Loucy (cell line): ENCODE results near the gene CNPY1.

ENCODE experiments used
- H2AFZ ChIP-seq: fragments of 200-600 bp; sonication (generic); 2 replicates; pipeline ENCODE4 v1.6.0; 2016; ENCODE audit warnings: antibody characterized with exemption, mild to moderate bottlenecking, low read length, moderate library complexity
- H3F3A ChIP-seq: fragments of 200-600 bp; 2 replicates; pipeline ENCODE4 v1.6.0; 2016; ENCODE audit warnings: antibody characterized with exemption, low read depth, mild to moderate bottlenecking
- H3K27me3 ChIP-seq: fragments of 200-600 bp; sonication (generic); 2 replicates; pipeline ENCODE4 v1.6.1; 2014; ENCODE audit warnings: low read length, mild to moderate bottlenecking; ENCODE audit not compliant: insufficient read depth, poor library complexity, severe bottlenecking
- H3K36me3 ChIP-seq: fragments of 200-600 bp; sonication (generic); 2 replicates; pipeline ENCODE4 v1.6.1; 2016; ENCODE audit warnings: low read length; ENCODE audit not compliant: insufficient read depth
- H3K4me1 ChIP-seq: fragments of 200-600 bp; sonication (generic); 2 replicates; pipeline ENCODE4 v1.5.1; 2014; ENCODE audit warnings: low read length, mild to moderate bottlenecking; ENCODE audit not compliant: insufficient read depth, poor library complexity, severe bottlenecking
- H3K4me2 ChIP-seq: fragments of 200-600 bp; sonication (generic); 2 replicates; pipeline ENCODE4 v1.6.0; 2014; ENCODE audit warnings: antibody characterized with exemption, low read length, low read depth, mild to moderate bottlenecking; ENCODE audit not compliant: poor library complexity, severe bottlenecking
- H3K4me3 ChIP-seq: fragments of 200-600 bp; sonication (generic); 2 replicates; pipeline ENCODE4 v1.5.1; 2014; ENCODE audit warnings: low read length, mild to moderate bottlenecking, mixed read lengths; ENCODE audit not compliant: poor library complexity, severe bottlenecking
- H3K79me2 ChIP-seq: fragments of 200-600 bp; sonication (generic); 2 replicates; pipeline ENCODE4 v1.6.1; 2014; ENCODE audit warnings: low read length; ENCODE audit not compliant: insufficient read depth
- H3K9ac ChIP-seq: fragments of 200-600 bp; sonication (generic); 2 replicates; pipeline ENCODE4 v1.6.0; 2014; ENCODE audit warnings: mild to moderate bottlenecking, low read depth, low read length, moderate library complexity; ENCODE audit not compliant: poor library complexity, severe bottlenecking
- H3K9me2 ChIP-seq: fragments of 200-600 bp; sonication (generic); replicated peaks from 2 replicates; pipeline ENCODE4 v1.6.1; 2016; ENCODE audit warnings: low read depth, low read length, mixed read lengths
- H3K9me3 ChIP-seq: fragments of 200-600 bp; sonication (generic); 2 replicates; pipeline ENCODE4 v1.6.1; 2014; ENCODE audit warnings: mild to moderate bottlenecking, antibody characterized with exemption, low read length, low read depth; ENCODE audit not compliant: insufficient read depth
- H4K20me1 ChIP-seq: fragments of 200-600 bp; sonication (generic); 2 replicates; pipeline ENCODE4 v1.6.0; 2014; ENCODE audit warnings: antibody characterized with exemption, low read length, mild to moderate bottlenecking; ENCODE audit not compliant: insufficient read depth, poor library complexity, severe bottlenecking
- EZH2phosphoT487 ChIP-seq: fragments of 200-600 bp; IDR thresholded peaks from 2 replicates; pipeline ENCODE4 v1.6.1; 2018; ENCODE audit warnings: antibody characterized with exemption, mild to moderate bottlenecking, moderate library complexity, borderline replicate concordance
- TF ChIP-seq, protein P1 (sequence below): fragments of 200-600 bp; sonication (generic); conservative IDR thresholded peaks from 2 replicates; pipeline ENCODE4 v1.5.1; 2014; ENCODE audit warnings: mild to moderate bottlenecking, antibody characterized with exemption, low read length

The CNPY1 gene

DNA sequence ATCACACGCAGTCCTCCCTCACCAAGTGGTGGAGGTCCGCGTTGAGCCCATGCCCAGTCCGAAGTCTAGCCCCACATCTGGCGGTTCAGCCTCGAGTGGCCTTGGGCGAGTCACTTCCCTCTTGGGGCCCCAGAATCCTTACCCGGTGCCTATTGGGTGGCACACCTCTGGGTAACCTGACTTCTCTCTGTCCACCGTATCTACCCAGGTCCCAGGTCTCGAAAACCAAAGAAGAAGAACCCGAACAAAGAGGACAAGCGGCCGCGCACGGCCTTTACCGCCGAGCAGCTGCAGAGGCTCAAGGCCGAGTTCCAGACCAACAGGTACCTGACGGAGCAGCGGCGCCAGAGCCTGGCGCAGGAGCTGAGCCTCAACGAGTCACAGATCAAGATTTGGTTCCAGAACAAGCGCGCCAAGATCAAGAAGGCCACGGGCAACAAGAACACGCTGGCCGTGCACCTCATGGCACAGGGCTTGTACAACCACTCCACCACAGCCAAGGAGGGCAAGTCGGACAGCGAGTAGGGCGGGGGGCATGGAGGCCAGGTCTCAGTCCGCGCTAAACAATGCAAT lies 84.1 kb downstream of the CNPY1 start:
- H3K4me1 ChIP-seq = no peaks in the 10 kb centered on the region
- no peaks in the 10 kb centered on the region for H3K79me2 ChIP-seq
- no peaks in the 10 kb centered on the region for H4K20me1 ChIP-seq
- no peaks in the 10 kb centered on the region for H3K9me2 ChIP-seq
- H3F3A ChIP-seq = no peaks in the 10 kb centered on the region
- H3K9me3 ChIP-seq = no peaks in the 10 kb centered on the region
- no peak overlapping the region for H2AFZ ChIP-seq
- no peak overlapping the region for H3K4me3 ChIP-seq
- no peak overlapping the region for H3K4me2 ChIP-seq
- H3K9ac ChIP-seq = no peak overlapping the region
- no peaks in the 10 kb centered on the region for H3K27me3 ChIP-seq
- TF ChIP-seq, protein P1, sequence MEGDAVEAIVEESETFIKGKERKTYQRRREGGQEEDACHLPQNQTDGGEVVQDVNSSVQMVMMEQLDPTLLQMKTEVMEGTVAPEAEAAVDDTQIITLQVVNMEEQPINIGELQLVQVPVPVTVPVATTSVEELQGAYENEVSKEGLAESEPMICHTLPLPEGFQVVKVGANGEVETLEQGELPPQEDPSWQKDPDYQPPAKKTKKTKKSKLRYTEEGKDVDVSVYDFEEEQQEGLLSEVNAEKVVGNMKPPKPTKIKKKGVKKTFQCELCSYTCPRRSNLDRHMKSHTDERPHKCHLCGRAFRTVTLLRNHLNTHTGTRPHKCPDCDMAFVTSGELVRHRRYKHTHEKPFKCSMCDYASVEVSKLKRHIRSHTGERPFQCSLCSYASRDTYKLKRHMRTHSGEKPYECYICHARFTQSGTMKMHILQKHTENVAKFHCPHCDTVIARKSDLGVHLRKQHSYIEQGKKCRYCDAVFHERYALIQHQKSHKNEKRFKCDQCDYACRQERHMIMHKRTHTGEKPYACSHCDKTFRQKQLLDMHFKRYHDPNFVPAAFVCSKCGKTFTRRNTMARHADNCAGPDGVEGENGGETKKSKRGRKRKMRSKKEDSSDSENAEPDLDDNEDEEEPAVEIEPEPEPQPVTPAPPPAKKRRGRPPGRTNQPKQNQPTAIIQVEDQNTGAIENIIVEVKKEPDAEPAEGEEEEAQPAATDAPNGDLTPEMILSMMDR = no peak
- no peak for TF ChIP-seq EZH2phosphoT487
- no peaks in the 10 kb centered on the region for H3K36me3 ChIP-seq

DNA sequence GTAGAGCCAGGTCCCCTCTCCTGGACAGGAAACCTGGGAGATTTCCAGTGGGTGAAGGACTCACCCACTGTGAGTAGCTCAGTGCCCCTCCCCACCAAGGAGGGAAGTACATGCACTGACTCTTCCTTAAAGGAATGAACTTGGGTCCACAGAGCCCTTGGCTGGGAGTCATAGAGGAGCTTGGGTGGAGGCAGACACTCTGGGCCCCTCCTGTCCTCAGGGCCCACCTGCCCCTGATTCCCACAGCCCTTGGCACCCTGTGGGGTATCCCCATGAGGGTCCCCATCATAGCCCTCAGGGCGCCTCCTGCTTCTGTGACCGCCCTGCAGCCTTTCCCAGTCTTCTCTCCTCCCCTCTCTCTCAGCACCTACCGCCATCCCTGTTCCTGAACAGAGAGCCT lies 84.7 kb downstream of the CNPY1 start:
- Histone ChIP-seq H3K9me2 (no peaks in the 10 kb centered on the region), H3K4me1 (no peaks in the 10 kb centered on the region), H3K4me3 (no peak overlapping the region), H2AFZ (no peak overlapping the region), H3K4me2 (no peak overlapping the region), H4K20me1 (no peaks in the 10 kb centered on the region), H3K36me3 (no peaks in the 10 kb centered on the region), H3K9ac (no peak overlapping the region), H3K9me3 (no peaks in the 10 kb centered on the region), H3K27me3 (no peaks in the 10 kb centered on the region), H3F3A (no peaks in the 10 kb centered on the region), H3K79me2 (no peaks in the 10 kb centered on the region)
- TF ChIP-seq, protein P1 = no peak
- TF ChIP-seq EZH2phosphoT487 = no peak

DNA sequence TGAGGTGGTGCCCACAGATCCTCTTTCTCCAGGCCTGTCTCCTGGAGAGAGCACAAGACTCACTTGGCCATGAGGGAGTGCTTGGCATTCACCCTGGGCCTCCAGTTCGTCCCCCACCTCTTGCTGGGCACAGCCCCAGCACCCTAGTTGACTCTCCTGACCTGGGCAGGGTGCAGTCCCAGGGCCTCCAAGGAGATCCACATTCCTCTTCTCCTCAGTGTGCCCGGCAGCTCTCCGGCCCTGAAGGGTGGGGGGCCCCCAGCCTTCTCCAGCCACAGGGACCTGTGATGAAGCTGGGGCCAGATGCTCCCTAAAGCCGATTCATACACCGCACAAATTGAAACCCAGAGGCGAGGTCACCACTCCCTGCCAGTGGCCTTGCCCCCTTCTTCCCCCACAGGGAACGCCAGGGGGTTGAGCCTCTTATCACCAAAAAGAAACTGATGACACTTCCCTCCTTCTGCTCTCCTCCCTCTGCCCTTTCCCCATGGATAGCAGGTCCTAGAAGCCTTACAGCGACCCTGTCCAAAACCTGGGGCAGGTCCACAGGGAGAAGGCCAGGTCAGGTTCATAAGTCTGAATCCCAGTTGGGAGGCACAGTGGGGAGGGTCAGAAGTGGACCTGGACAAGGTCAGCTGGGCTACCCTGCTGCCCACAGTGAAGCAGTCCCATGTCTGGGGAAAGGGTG lies 85.3 kb downstream of the CNPY1 start:
- no peaks in the 10 kb centered on the region for H3K9me3 ChIP-seq
- H3F3A ChIP-seq = no peaks in the 10 kb centered on the region
- H2AFZ ChIP-seq = no peak overlapping the region
- H3K27me3 ChIP-seq = no peaks in the 10 kb centered on the region
- TF ChIP-seq, protein P1 = no peak
- no peaks in the 10 kb centered on the region for H3K9me2 ChIP-seq
- no peak overlapping the region for H3K4me2 ChIP-seq
- no peaks in the 10 kb centered on the region for H3K79me2 ChIP-seq
- H4K20me1 ChIP-seq = no peaks in the 10 kb centered on the region
- no peaks in the 10 kb centered on the region for H3K36me3 ChIP-seq
- H3K9ac ChIP-seq = no peak overlapping the region
- no peaks in the 10 kb centered on the region for H3K4me1 ChIP-seq
- H3K4me3 ChIP-seq = no peak overlapping the region
